ENCODE data around the gene TRNT1. TPM values are rescaled to one million over a fixed set of nuclear protein-coding genes. Genes with fewer than 3 reads are reported as not detected.
A peak's percentile ranks its signal among the peaks of the same experiment; 100 is the strongest.

Gene TRNT1
- total RNA-seq, 1 donor from 2014 or later = 39.2 TPM

- no peak for DNase-seq (ENCODE audit: low spot score)
These were observed 15.9 kb upstream of the TRNT1 start for GRCh38 chr3:3110749-3111361.

- DNase-seq (ENCODE audit: low spot score) = no peak
These were observed 13.6 kb upstream of the TRNT1 start for GRCh38 chr3:3113042-3113709.

GRCh38 chr3:3117651-3118050, 9.1 kb upstream of the TRNT1 start:
- DNase-seq (ENCODE audit: low spot score) = no peak

- DNase-seq (ENCODE audit: low spot score) = no peak
These were observed 7.3 kb upstream of the TRNT1 start for GRCh38 chr3:3119393-3119851.

GRCh38 chr3:3125977-3126376, 763 bp upstream of the TRNT1 start:
- DNase-seq (ENCODE audit: low spot score) = no peak

- peak; percentile 1 for DNase-seq (ENCODE audit: low spot score)
These were observed 781 bp downstream of the TRNT1 start for GRCh38 chr3:3127432-3128010.

GRCh38 chr3:3129579-3129978, 2.8 kb downstream of the TRNT1 start:
- no peak for DNase-seq (ENCODE audit: low spot score)

GRCh38 chr3:3133500-3133899, 6.8 kb downstream of the TRNT1 start:
- no peak for DNase-seq (ENCODE audit: low spot score)

- no peak for DNase-seq (ENCODE audit: low spot score)
These were observed 8.2 kb downstream of the TRNT1 start for GRCh38 chr3:3134750-3135448.

- no peak for DNase-seq (ENCODE audit: low spot score)
These were observed 10.8 kb downstream of the TRNT1 start for GRCh38 chr3:3137526-3137925.

- no peak for DNase-seq (ENCODE audit: low spot score)
These were observed 15.2 kb downstream of the TRNT1 start for GRCh38 chr3:3141939-3142338.

GRCh38 chr3:3145831-3146230, 19.1 kb downstream of the TRNT1 start:
- no peak for DNase-seq (ENCODE audit: low spot score)

- no peak for DNase-seq (ENCODE audit: low spot score)
These were observed 22.8 kb downstream of the TRNT1 start for GRCh38 chr3:3149560-3149959.

- no peak for DNase-seq (ENCODE audit: low spot score)
These were observed 24.8 kb downstream of the TRNT1 start for GRCh38 chr3:3151513-3151912.

GRCh38 chr3:3154879-3155610, 28.3 kb downstream of the TRNT1 start:
- DNase-seq (ENCODE audit: low spot score) = no peak

- no peak for DNase-seq (ENCODE audit: low spot score)
These were observed 30.7 kb downstream of the TRNT1 start for GRCh38 chr3:3157484-3157883.

GRCh38 chr3:3160826-3161225, 34.1 kb downstream of the TRNT1 start:
- DNase-seq (ENCODE audit: low spot score) = no peak

- no peak for DNase-seq (ENCODE audit: low spot score)
These were observed 38.5 kb downstream of the TRNT1 start for GRCh38 chr3:3165241-3165640.

- no peak for DNase-seq (ENCODE audit: low spot score)
These were observed 38.9 kb downstream of the TRNT1 start for GRCh38 chr3:3165650-3166049.

GRCh38 chr3:3170998-3171397, 44.3 kb downstream of the TRNT1 start:
- DNase-seq (ENCODE audit: low spot score) = peak; percentile 33

- no peak for DNase-seq (ENCODE audit: low spot score)
These were observed 45.9 kb downstream of the TRNT1 start for GRCh38 chr3:3172627-3173026.
